Esophagus muscularis mucosa (tissue), 4 donors: Measurements from ENCODE around the gene IL20. TPM values are rescaled to one million over a fixed set of nuclear protein-coding genes. Genes with fewer than 3 reads are reported as not detected.

Source experiments
- DNase-seq: peaks from one replicate; pipeline ENCODE4 v3.0.0-alpha.2; 2017; ENCODE audit errors: extremely low spot score
- H3K27ac ChIP-seq, 4 donors: fragments of 200-600 bp; sonication (generic); replicated peaks in 1 of 4; 1 replicate in 3 of 4; 2 replicates in 1 of 4; pipeline ENCODE4 v1.5.1; 2016 to 2019; ENCODE audit warnings: mild to moderate bottlenecking in 1 of 4
- H3K27me3 ChIP-seq, 4 donors: fragments of 200-600 bp; sonication (generic); one replicate each; pipeline versions ENCODE4 v1.5.1 to v1.6.0; 2016 to 2019
- H3K36me3 ChIP-seq, 4 donors: fragments of 200-600 bp; sonication (generic); one replicate each; pipeline ENCODE4 v1.5.1; 2016 to 2019
- H3K4me1 ChIP-seq, 4 donors: fragments of 200-600 bp; sonication (generic); one replicate each; pipeline ENCODE4 v1.5.1; 2016 to 2019
- H3K4me3 ChIP-seq, 4 donors: fragments of 200-600 bp; sonication (generic); 1 replicate in 2 of 4; 2 replicates in 2 of 4; pipeline ENCODE4 v1.5.1; 2016 to 2019; ENCODE audit warnings: mild to moderate bottlenecking in 4 of 4, moderate library complexity in 1 of 4
- H3K9me3 ChIP-seq, 4 donors: fragments of 200-600 bp; sonication (generic); 1 replicate in 3 of 4; 2 replicates in 1 of 4; pipeline ENCODE4 v1.5.1; 2016 to 2019
- CTCF ChIP-seq, 3 experiments: fragments of 200-600 bp in 2 of 3; fragments of 450-650 bp in 1 of 3; sonication (generic) in 2 of 3; IDR thresholded peaks; one replicate each; pipeline ENCODE4 v1.5.1; 2017 to 2019; ENCODE audit warnings: antibody characterized with exemption in 3 of 3, mild to moderate bottlenecking in 2 of 3, moderate library complexity in 1 of 3
- EP300 ChIP-seq: sonication (generic); formaldehyde crosslinking; IDR thresholded peaks from one replicate; pipeline ENCODE4 v1.6.1; 2017; ENCODE audit warnings: antibody characterized with exemption
- POLR2A ChIP-seq: fragments of 450-650 bp; IDR thresholded peaks from one replicate; pipeline ENCODE4 v1.6.1; 2017; ENCODE audit warnings: antibody characterized with exemption, moderate library complexity, mild to moderate bottlenecking, low read depth
- POLR2AphosphoS5 ChIP-seq, 2 donors: sonication (generic); formaldehyde crosslinking; IDR thresholded peaks; one replicate each; pipeline ENCODE4 v1.6.1; 2017; ENCODE audit warnings: antibody characterized with exemption in 2 of 2
- WGBS: methylation state at CpG from one replicate; pipeline ENCODE4 v1.1.5; 2018; 5-methylcytosine and 5-hydroxymethylcytosine counted together
- intact Hi-C: fragments of 100-400 bp; cut with DNase I; formaldehyde crosslinking; loops from one replicate; pipeline ENCODE4 v1.15.1; 2023
- total RNA-seq, 4 donors: library from RNA; depleted of rRNA; stranded (reverse); fragments of >200 nt; gene quantifications; one replicate each; pipeline versions ENCODE4 v1.1.0 to v1.2.1, GENCODE V29; 2016

IL20 gene
- total RNA-seq, 4 donors from 2014 or later, result not detected

DNA sequence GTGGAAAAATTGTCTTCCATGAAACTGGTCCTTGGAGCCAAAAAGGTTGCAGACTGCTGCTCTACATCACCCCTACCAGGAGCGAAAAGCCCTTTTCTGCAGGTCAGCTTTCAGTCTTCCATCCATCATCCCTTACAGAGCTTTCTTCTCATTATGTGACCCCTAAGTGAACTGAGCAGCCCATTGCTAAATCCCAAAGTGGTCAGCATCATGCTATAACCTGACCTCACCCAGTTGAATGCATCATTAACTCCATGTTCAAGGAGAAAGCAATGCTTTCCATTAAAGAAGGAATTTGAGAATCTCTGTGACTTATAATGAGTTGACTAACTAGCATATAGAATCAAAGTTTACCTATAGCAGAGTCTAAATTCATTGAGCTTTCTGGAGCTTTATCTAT lies 21.4 kb downstream of the IL20 start:
- 63% methylated on average over 1 of the region's 1 CpG for whole genome bisulfite sequencing
- no peaks in the 10 kb centered on the region for H3K9me3 ChIP-seq
- H3K36me3 ChIP-seq, result no peaks in the 10 kb centered on the region
- H3K27ac ChIP-seq, result no peak overlapping the region
- TF ChIP-seq POLR2AphosphoS5 (IDR thresholded peaks at IDR 0.05) (no peak), CTCF (IDR thresholded peaks at IDR 0.05) (no peak), EP300 (no peak), POLR2A (no peak)
- no peak for DNase-seq
- intact Hi-C loops, result no loop called here
- H3K4me1 ChIP-seq, result no peaks in the 10 kb centered on the region
- H3K27me3 ChIP-seq, result peaks cover 0 to 36% (median 0%) of the 10 kb centered on the region in 4 donors
- H3K4me3 ChIP-seq, result no peak overlapping the region

DNA sequence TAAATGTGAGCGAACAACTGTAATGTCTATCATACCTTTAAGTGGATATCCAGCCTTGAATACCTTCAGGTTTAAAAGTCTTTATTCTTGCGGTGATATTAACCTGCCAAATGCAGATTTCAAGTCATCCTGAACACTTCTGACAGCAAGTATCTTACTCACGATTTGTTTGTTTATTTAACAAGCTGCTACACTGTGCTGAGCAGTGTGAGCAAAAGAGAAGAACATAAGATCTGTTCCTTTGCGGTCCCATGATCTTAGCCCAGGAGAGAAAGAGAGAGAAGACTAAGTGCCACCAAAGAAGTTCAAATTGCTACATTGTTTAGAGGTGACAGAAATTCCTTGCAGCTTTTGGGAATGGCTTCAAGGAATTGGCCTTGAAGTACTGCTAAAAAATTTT lies 22.3 kb downstream of the IL20 start:
- Histone ChIP-seq H3K27ac (no peak overlapping the region), H3K4me1 (no peaks in the 10 kb centered on the region), H3K36me3 (no peaks in the 10 kb centered on the region), H3K27me3 (peaks cover 0 to 37% (median 0%) of the 10 kb centered on the region in 4 donors), H3K4me3 (no peak overlapping the region), H3K9me3 (no peaks in the 10 kb centered on the region)
- no peak for TF ChIP-seq CTCF (IDR thresholded peaks at IDR 0.05)
- TF ChIP-seq POLR2AphosphoS5 (IDR thresholded peaks at IDR 0.05), result no peak
- TF ChIP-seq POLR2A, result no peak
- no peak for TF ChIP-seq EP300
- intact Hi-C loops, result no loop called here
- no peak for DNase-seq
- 35% methylated on average over 4 of the region's 4 CpGs for WGBS

GRCh38 chr1:206890125-206891060 lies 25.0 kb downstream of the IL20 start:
- H3K4me3 ChIP-seq, result no peak overlapping the region
- intact Hi-C loops, result no loop called here
- H3K27me3 ChIP-seq, result peaks cover 0 to 29% (median 0%) of the 10 kb centered on the region in 4 donors
- DNase-seq, result no peak
- no peak for TF ChIP-seq EP300
- no peak for TF ChIP-seq POLR2A
- no peak for TF ChIP-seq CTCF (IDR thresholded peaks at IDR 0.05)
- no peak for TF ChIP-seq POLR2AphosphoS5 (IDR thresholded peaks at IDR 0.05)
- no peaks in the 10 kb centered on the region for H3K9me3 ChIP-seq
- H3K36me3 ChIP-seq, result no peaks in the 10 kb centered on the region
- H3K4me1 ChIP-seq, result peaks cover 0 to 1% (median under 1%) of the 10 kb centered on the region in 4 donors
- no peak overlapping the region for H3K27ac ChIP-seq
- 73% methylated on average over 15 of the region's 15 CpGs for WGBS

DNA sequence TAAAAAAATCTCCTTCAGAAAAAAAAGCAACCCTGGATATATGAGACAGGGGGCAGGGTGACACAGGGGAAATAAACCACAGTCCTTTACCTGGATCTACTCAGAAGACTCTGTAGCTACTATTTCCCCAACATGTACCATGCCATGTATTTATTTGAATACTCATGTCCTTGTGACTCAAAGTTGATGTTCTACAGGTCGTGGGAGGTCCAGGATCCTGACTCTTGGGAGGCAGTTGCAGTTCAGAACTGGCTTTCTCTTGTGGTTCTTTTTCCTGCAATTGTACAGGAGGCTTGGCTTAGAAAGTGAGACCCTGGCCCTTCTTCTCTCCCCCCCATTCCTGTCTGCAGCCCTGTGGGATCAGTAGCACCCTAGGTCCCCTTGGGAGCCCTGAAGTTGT lies 26.0 kb downstream of the IL20 start:
- peak; percentile 29 for DNase-seq
- peaks cover 5 to 11% (median 7%) of the 10 kb centered on the region in 4 donors for H3K4me1 ChIP-seq
- H3K27ac ChIP-seq, result no peak overlapping the region
- no peaks in the 10 kb centered on the region for H3K36me3 ChIP-seq
- no peaks in the 10 kb centered on the region for H3K9me3 ChIP-seq
- WGBS, result 78% methylated on average over 1 of the region's 1 CpG
- TF ChIP-seq CTCF (IDR thresholded peaks at IDR 0.05), result no peak
- TF ChIP-seq POLR2A, result no peak
- no peak for TF ChIP-seq EP300
- no peak for TF ChIP-seq POLR2AphosphoS5 (IDR thresholded peaks at IDR 0.05)
- intact Hi-C loops, result no loop called here
- H3K27me3 ChIP-seq, result peaks cover 0 to 26% (median 0%) of the 10 kb centered on the region in 4 donors
- H3K4me3 ChIP-seq, result no peak overlapping the region
